NT2/D1 (cell line): ENCODE results near the gene PMAIP1.
"Not testable (repeated sequence)": the region's sequence is repeated elsewhere in the genome, so short reads cannot be mapped to it uniquely, and the experiment has no call there.

Source experiments
- SUZ12 ChIP-seq: IDR thresholded peaks from 2 replicates; pipeline ENCODE4 v1.6.1; 2011; ENCODE audit not compliant: insufficient read length, insufficient read depth; ENCODE audit errors: extremely low read depth
- YY1 ChIP-seq: IDR thresholded peaks from 2 replicates; pipeline ENCODE4 v1.6.1; 2011; ENCODE audit not compliant: insufficient read length, insufficient read depth
- ZNF274 ChIP-seq: IDR thresholded peaks from 2 replicates; pipeline ENCODE4 v1.6.1; 2011; ENCODE audit warnings: mild to moderate bottlenecking, low read depth, low read length

- TF ChIP-seq ZNF274, YY1, SUZ12: not testable (repeated sequence)
Observed at GRCh38 chr18:59853988-59854387, 45.8 kb upstream of the PMAIP1 start.
